Kidney tubule cell (primary cell): ENCODE measurements around the gene MS4A10.
"Not testable (repeated sequence)": the region's sequence is repeated elsewhere in the genome, so short reads cannot be mapped to it uniquely, and the experiment has no call there.

Source experiments
- DNase-seq: peaks from one replicate; pipeline ENCODE4 v3.0.0-alpha.2; 2018; ENCODE audit warnings: low spot score

The MS4A10 gene

DNA sequence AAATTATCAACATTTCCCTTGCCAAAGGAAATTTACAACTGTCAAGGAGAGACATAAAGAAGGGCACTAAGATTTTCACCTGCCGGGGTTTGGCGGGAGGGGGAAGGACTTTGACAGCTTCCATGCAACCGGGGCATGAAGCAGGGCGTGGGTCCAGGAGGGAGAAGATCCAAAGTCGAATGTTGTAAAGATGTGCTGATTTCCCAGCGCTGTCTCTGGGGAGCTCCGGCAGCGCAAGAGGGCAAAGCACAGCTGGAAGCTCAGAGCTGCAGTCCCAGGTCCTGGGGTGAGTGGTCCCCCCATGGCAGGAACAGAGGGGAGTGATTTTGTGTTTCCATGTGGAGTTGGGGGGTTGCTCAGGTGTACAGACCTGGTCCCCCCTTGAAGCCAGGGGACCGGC is at the start of gene MS4A10:
Gene MS4A10, plus strand, starts transcription at position 198 of the 400 bp plus-strand sequence. CDS start 5,003 bp downstream, outside the sequence.
- DNase-seq = no peak

DNA sequence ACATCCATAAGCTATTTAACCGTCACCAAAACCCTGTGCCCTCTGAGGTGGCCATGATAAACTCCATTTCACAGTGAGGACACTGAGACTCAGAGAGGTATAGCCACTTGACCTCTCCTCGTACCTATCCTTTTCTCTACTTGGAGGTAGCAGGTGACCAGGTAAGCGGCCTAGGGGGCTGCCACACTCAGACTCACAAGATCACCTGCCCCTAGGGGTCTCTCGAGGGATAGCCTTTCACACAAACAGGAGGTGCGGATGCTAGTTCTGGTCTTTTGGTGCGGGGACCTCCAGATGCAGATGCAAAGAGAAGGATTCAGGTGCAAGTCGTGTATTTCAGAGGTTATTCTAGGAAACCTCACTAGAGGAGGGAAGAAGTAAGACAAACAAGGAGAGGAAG is 46.0 kb upstream of the MS4A10 start:
- DNase-seq = no peak

DNA sequence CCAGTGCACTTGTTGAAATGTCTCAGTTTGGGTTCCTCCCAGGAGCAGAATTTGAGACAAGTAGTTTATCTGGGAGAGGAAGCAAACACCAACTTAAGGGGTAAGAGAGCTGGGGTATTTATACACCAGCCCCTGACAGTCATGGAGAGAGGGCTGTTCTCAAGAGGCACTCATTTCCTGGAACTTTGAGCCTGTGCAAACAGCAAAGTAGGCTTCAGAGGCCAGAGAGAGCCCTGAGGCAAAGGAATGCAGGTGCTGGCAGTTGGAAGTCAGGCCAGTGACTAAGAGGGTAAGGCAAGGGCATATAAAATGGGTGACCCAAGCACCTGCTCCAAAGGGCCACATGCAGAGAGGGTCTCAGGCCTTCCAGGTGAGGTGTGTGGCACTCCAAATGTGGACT is 44.6 kb upstream of the MS4A10 start:
- peak; percentile 19 for DNase-seq

DNA sequence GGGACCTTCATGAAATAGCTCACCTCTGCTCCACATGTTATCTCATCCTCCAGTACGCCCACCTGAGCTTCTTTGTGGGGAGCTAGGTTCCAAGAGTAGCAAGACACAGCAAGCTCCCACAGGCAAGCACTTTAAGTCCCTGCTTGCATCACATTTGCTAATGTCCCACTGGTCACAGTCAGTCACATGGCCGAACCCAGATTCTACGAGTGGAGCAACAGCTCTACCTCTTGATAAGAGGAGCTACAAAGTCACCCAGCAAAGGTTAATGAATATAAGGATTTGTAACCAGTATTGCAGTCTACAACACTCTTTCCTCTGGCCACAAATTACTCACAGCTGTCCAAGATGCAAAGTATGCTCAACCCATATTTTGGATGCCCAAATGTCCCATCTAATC is 43.7 kb upstream of the MS4A10 start:
- DNase-seq = no peak

DNA sequence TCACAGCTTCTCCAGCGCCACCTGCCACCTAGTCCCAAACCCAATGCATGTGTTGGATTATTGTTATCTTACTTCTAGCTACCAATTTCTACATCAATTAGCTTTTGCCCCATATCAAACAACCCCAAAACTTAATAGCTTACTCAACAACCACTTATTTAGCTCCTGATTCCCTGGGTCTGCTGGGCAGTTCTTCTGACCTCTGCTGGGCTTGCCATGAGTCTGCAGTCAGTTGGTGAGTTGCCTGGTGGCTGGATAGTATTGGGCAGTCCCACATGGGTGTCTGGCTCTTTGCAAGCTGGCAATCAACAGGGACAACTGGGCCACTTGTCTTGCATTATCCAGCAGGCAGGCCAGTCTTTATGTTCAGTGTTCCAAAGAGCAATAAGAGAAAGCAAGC is 42.1 kb upstream of the MS4A10 start:
- no peak for DNase-seq

DNA sequence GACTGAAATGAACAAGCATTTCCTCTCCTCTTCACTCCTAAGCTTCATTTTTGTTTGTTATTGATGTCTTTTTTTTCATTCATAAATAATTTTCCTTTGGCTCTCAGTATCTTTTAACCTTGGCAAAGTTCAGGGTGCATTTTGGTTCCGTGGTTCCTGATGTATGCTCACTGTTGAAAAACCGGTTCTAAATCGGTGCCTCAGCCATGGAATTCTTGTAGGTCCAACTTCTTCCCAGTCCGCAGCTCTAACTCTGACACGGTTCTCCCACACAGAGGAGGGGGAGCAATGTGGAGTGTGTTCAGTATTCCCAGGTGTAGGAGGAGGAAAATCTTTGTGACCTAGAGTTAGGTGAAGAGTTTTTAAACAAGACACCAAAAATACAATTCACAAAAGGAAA is 41.0 kb upstream of the MS4A10 start:
- DNase-seq = no peak

DNA sequence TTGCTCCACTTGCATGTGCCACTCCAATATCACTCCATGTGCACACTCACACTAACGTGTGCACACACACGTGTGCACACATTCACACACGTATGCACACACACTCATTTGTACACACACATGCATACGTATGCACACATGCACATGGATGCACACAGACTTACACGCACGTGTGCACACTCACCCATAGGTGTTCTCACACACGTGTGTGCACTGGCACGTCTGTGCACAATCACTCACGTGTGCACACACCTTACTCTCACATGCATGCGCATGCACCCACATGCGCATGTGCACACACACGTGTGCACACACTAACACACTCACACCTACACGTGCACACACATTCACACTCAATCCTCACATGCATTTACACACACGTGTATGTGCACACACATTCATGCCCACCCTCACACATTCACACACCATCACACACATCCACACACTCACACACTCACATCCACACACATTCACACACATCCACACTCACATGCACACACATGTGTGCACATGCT is 37.7 kb upstream of the MS4A10 start:
- no peak for DNase-seq

DNA sequence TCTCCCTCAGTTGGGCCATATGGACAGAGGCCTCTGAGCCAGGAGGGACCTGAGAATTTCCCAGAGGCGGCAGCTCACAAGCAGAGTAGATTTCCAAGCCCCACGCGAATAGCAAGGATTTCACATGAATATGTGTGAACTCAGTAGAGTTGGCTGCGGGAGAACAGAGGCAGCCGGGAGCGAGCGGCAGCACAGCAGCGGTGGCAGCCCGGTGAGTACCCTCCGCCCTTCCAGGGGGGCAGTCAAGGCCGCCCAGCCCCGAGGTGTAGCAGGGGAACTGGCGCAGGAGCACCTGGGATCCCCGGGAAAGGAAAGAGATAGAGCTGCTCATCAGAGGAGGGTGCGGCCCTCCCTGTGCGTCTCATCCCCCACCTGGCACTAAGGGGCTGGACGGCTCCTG is 36.9 kb upstream of the MS4A10 start:
- DNase-seq = no peak

DNA sequence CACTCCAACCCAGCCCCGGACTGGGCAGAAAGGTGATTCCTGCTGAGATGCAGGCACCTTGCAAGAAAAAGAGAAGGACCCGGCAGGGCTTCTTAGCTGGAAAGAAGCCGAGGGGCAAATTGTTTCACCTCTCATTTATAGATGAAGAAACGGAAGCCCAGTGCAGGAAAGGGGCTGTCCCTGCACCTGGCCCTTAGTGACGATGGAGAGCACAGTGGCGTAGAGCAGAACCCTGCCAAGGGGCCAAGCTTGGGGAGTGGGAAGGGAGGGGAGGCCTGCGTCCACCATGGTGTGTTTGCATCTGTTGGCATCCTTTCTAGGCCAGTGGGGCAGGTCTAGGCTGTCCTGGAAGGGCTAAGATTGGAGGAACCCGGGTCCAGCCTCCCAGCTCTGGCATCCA is 36.3 kb upstream of the MS4A10 start:
- DNase-seq = no peak

DNA sequence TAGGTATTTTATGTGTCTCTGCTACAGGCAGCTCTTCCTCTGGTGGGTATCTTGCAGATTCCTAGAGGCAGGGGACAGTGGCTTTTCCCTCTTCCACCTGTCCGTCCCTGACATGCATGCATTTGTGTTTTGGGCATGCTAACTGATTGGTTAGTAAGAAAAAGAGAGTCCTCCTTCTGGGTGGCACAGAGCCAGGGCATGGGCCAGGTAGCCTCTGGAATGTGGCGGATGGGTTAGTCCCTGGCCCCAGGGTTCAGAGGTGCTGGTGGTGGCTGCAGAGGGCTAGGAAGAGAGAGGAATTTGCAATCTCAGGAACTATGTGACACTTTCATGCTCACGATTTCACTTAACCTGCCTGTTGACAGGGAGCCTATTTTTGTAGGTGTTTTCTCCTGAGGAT is 34.2 kb upstream of the MS4A10 start:
- peak; percentile 32 for DNase-seq

DNA sequence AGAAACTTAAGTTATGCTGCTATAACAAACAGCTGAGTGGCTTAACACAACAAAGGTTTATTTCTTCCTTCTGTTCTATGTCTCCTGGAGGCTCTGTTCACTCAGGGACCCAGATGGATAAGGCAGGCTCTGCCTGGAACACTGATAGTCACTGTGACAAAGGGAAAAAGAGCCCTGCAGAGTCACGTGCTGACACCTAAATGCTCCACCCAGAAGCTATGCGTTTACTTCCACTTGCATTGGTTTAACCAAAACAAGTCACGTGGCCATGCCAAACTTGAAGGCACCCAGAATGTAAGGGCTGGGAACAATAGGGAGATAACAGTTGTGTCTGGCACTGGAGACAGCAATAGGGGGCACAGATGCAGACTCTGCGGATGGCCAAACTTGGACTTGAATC is 31.8 kb upstream of the MS4A10 start:
- DNase-seq = no peak

DNA sequence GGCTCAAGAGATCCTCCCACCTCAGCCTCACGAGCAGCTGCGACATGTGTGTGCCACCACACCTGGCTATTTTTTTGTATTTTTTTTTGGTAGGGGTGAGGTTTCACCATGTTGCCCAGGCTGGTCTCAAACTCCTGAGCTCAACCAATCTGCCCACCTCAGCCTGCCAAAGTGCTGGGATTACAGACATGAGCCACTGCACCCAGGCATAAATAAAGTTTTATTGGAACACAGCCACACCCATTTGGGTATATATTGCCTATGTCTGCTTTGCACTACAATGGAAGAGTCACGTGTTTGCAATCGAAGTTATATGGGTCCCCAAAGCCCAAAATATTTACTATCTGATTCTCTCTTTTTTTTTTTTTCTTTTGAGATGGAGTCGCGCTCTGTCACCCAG is 30.2 kb upstream of the MS4A10 start:
- no peak for DNase-seq

DNA sequence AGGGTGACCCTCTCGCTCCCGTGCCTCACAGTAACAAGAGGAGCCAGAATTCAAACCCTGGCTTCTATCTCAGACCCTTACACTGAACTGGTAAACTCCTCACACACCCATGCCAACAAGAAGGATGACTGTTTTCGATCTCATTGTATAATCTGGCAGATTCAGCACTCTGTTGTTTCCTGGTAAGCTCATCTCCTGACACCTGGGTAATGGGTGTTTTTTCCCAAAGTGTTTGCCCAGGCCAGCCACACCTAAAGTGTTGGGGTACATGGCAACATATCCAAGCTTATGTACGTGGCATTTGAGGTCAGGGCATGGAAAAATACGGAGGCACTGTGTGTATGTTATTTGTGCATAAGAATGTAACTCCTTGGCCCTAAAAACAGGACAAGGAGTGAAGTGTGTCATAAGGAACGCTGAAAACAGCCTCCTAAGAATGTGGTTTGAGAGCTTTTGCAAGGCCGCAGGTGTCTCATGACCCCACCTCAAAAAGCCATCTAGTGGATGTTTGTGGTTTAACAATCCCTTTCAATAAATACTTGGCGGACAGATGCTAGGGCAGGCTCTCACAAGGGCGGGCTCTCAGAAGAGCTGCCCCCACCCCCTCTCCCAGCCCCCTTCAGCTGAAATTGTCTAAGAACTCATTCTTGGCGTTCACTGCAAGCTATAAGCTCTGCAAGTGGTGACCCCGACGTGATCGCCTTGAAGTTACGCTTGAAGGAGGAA is 28.7 kb upstream of the MS4A10 start, which contains the start of gene MS4A15:
Gene MS4A15, plus strand, starts transcription at position 561 of the 726 bp plus-strand sequence. CDS start 6,867 bp downstream, outside the sequence.
- peak; percentile 51 for DNase-seq

DNA sequence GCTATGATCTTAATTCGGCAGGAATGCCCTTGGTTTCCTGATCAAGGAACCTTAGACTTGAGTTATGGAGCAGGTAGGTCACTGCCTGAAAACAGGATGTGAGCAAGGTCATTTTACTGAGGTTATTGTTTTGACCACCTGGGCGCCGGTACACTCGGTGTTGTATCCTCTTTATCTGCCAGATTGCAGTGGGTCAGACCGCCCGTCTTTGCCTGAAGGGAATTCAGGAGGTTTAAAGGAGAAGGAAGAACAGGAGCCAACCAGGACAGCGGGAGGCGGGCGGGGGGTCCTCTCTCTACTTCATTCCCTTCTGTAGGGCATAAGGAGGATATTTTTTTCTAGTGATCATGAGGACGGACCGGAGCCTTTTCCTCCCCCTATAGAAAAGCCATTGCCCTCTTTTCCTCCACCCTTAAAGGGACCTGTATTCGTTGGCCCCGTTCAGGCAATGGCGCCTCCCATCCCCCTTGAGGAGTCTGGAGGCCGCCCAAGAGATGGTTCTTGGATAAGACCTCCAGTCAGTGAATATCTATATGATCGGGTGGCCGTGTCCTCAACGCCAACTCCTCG is 27.8 kb upstream of the MS4A10 start:
- DNase-seq = no peak

DNA sequence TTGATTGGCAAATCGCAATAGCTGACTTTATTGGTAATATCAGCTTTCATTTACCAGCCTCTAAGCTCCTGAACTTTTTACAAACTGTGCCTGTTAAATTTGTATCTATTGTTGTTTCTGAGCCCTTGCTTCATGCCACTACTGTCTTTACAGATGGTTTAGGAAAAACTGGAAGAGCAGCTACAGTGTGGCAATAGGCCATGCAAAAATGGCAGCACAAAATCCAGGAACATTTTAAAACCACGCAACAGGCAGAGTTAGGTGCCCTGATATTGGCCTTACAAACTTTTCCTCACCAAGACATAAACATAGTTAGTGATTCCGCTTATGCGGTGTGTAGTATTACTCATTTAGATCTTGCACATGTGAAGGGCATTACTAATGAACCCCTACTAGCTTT is 26.5 kb upstream of the MS4A10 start:
- not testable (repeated sequence) for DNase-seq

DNA sequence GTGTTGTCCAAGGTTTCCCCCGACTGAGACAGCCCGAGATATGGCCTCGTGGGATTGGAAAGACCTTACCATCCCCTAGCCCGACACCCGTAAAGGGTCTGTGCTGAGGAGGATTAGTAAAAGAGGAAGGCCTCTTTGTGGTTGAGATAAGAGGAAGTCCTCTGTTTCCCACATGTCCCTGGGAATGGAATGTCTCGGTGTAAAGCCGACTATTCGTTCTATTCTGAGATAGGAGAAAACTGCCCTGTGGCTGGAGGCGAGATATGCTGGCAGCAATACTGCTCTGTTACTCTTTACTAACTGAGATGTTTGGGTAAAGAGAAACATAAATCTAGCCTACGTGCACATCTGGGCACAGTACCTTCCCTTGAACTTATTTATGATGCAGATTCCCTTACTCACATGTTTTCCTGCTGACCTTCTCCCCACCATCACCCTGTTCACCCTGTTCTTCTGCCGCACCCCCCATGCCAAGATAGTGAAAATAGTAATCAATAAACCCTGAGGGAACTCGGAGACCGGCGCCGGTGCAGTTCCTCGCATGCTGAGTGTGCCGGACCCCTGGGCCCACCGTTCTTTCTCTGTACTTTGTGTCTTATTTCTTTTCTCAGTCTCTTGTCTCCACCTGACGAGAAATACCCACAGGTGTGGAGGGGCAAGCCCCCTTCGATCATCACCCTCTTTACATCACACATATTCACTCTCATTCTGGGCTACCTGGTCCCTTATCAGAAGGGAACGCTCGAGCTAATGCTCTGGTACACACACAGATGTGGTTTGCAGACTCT is 25.5 kb upstream of the MS4A10 start:
- not testable (repeated sequence) for DNase-seq

DNA sequence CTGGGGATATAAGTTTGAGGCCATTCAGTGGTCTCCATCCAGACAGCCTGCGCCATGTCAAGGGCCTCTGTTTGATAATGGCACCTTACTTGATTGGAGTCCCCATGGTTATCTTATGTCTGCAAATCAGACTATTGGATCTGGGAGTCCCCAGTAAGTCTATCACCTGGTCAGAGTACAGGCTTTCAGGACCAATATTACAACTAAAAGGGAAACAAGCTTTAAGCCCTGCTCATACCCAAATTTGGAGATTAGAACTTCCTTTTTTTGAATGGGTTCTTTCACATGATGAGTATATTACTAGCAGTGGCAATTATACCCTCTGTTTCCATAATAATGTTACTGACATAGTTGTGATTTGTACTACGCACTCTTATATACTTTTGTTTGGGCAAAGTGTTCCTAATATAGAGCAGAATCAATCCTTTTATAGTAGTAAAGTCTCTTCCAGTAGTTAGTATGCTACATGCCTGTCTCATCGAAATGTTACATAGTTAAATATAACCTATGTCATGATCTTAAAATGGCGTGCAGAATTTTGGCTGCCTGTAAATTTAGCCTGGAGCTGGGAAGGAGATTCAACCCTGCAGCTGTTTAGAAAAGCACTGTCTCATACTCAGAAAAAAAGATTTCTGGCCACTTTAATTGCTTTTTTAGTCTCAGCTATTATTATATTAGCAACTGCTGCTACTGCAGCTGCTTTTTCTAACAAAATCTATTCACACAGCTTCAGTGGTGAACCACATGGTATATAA is 23.5 kb upstream of the MS4A10 start:
- DNase-seq = no peak

DNA sequence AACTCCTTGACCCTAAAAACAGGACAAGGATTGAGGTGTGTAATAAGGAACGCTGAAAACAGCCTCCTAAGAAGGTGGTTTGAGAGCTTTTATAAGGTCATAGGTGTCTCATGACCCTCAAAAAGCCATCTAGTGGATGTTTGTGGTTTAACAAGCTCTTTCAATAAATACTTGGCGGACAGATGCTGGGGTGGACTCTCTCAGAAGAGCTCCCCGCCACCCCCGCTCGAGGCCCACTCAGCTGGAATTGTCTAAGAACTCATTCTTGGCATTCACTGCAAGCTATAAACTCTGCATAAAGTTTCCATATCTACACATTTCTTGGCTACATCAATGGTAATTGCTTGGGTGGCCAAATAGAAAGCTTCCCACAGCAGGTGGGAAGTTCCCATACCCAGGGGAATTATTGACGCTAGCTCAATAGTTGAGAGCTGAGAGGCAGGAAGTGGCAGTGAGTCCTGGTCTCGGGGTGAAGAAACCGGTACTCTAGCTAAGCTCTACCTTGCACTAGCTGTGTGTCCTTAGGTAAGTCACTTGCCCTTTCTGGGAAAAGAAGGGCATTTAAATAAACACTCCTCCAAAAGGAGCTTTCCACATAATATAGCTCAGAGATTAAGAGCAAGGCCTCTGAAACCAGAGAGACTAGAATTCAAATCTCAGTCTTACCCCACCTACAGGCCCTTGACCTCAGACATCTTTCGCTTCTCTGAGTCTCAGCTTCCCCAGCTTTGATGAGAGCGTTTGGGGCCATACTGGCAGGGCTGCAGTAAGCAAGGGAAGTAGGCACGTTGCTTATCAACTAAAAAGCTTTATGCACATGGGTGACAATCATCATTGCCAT is 22.1 kb upstream of the MS4A10 start:
- DNase-seq = peak; percentile 5

DNA sequence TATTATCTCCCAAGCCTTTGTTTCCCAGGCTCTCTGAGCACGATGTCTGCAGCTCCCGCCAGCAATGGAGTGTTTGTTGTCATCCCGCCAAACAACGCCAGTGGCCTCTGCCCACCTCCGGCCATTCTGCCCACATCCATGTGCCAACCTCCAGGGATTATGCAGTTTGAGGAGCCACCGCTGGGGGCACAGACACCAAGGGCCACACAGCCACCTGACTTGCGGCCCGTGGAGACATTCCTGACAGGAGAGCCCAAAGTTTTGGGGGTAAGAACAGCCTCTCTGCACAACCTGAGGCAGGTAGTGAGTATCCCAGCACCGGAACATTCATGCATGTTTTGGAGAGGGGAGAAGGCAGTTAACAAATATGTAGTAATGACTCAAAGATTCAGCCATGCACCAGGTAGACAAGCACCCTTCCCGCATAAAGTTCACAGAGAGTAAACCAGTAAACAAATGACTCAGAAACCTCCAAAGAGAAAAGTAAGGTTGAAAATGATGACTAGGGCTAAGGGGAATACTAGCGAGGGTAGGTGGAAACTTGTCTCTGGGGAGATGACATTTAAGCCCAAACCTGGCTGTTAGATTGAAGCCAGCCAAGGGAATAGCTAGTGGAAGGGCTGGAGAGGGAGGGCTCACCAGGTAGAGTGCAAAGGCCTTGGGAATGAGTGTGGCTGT is 21.3 kb upstream of the MS4A10 start:
- no peak for DNase-seq

DNA sequence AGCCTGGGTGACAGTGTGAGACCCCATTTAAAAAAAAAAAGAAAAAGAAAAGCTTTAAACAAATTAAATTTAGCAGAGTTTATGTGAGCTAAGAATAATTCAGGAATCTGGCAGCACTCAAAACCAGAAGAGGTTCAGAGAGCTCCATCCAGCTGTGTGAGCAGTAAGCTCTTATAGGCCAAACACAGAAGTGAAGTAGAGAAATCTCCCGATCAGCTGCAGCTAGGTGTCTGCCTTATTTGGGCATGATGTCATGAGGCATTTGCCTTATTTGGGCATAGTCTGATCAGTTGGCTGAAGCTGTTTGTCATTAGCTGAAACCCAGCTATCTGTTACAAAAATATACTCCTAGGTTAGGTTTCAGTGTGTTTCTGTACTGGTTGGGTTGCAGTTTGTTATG is 20.3 kb upstream of the MS4A10 start:
- no peak for DNase-seq

DNA sequence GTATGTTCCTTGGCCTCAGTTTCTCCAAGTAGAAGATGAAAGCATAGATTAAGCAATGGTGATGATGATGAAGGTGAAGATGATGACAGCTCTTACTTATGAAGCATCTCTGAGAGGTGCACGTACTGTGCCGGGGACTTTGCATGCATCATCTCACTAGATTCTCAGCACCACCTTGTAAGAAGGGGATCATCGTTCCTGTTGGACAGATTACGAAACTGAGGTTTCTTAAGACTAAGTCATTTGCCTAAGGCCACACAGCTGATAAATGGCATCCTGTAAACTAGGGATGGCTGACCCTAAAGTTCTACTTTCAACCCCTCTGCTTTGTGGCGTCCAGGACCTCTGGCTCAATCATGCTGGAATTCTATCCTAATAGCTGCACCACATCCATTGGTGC is 19.8 kb upstream of the MS4A10 start:
- DNase-seq = no peak
